GM12872 (cell line): ENCODE results near the gene TRIM7.
A peak's percentile ranks its signal among the peaks of the same experiment; 100 is the strongest.

Experiments
- CTCF ChIP-seq: IDR thresholded peaks from 3 replicates; pipeline ENCODE4 v1.5.1; 2011; ENCODE audit warnings: low read depth, mild to moderate bottlenecking, low read length, moderate library complexity; ENCODE audit not compliant: insufficient read depth

The TRIM7 gene

DNA sequence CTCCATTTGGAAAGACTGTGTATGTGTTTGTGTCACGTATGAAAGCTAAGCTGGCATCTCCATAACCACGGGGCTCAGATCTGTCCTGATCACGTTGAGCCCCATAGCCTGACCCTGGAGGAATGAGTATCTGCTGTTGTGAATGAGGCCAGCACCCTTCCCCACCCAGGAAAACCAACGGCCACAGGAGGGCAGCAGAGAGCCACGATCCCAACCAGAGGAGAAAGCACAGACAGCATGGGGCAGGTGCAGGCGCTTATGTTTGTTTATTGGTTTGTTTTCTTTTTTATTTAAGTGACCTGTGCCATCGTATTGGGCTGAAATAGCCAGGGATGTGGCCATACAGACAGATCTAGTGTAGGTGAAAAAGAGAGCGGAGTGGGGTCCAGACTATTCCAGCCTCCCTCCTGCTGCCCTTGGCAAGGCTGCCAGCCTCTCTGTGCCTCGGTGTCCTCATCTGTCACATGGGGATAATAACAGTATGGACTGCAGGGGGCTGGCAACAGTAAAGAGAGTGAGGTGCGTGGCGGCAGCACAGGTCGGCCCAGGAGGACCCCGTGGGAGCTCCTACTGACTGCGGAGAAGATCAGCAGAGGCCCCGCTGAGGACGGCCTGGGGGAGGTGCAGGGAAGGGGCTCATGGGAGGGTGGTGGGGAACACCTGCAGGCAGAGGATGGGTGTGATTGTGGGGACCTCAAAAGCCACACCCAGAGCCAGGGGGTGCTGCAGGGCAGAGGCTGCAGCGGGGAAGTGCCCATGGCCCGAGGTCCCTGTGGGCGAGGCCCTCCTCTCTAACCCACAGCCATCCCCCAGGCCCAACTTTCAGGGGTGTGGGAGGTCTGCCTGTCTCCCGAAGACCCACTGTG, 45.5 kb downstream of the TRIM7 start:
- TF ChIP-seq CTCF, result peak; percentile 91

GRCh38 chr5:181158869-181159268, 46.1 kb downstream of the TRIM7 start:
- TF ChIP-seq CTCF, result no peak

DNA sequence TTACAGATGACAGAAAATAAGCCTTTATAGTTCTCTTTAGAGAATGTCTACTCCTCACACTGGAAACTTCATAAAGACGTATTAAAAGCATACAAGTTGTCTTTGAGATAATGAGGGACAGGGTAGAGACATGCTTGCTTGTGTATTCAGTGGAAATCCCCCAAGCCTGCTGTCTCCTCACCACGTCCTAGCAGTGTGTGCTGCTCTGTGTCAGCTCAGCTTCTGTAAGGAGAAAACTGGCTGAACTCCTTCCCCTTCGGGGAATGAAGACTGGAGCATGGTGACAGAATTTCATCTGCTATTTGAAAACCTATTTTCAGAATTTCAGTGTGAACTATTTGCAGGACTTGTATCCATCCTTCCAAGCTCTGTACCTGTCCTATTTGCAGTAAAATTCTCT, 48.2 kb downstream of the TRIM7 start:
- TF ChIP-seq CTCF, result no peak

DNA sequence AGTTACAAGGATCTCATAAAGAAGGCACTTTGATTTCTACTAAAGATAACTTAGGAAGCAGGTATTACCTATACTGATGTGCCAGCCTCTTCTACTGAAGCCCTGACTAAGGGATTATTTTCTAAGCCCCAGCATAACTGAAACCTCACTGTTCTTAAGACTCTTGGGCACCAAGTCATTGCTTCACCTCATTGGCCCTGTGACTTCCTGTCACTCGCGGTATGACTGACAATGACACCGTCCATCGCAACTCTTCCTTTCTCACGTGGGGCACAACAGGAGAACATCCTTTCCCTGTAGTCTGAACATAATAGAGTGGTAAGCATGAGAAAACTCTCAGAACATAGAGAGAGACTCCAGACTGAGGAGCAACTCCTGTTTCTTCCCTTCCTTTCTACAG, 51.2 kb downstream of the TRIM7 start:
- no peak for TF ChIP-seq CTCF

- no peak for TF ChIP-seq CTCF
These were observed 52.6 kb downstream of the TRIM7 start for GRCh38 chr5:181152406-181152805.

DNA sequence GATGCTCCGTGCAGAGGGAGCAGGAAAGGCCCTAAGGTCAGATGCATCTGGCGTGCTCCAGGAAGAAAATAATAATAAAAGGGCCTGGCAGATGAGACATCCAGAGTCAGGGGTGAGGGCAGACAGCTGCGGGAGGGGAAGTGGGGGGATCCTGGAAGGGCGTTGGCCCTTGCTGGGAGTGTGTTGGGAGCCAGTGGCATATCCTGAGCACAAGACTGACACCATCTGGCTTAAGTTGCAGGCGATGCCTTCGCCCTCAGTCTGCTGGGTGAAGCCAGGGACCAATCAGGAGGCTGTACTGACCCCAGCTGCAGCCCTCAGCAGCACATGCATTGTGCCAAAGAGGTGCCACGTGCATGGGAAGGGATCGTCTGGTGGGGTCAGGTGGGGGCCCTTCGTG, 53.9 kb downstream of the TRIM7 start:
- no peak for TF ChIP-seq CTCF

- TF ChIP-seq CTCF, result no peak
These were observed 54.9 kb downstream of the TRIM7 start for GRCh38 chr5:181149806-181150733.
